Measurements from ENCODE around the gene NXPE3.
"Not testable (repeated sequence)": the region's sequence is repeated elsewhere in the genome, so short reads cannot be mapped to it uniquely, and the experiment has no call there.

- TF ChIP-seq CTCF (IDR thresholded peaks at IDR 0.05; ENCODE audit: insufficient read depth, low read length, poor library complexity, severe bottlenecking); EZH2phosphoT487 (conservative IDR thresholded peaks at IDR 0.05; ENCODE audit: low read length): not testable (repeated sequence)
Measured at GRCh38 chr3:101745934-101746333, 33.1 kb upstream of the NXPE3 start.
